ENCODE results near the gene FTL.
A peak's percentile ranks its signal among the peaks of the same experiment; 100 is the strongest.

The FTL gene

GRCh38 chr19:48993175-48994034, 28.3 kb downstream of the FTL start, which contains the start of the genes GYS1 and RUVBL2:
GYS1 (minus strand) TSS chr19:48993309; CDS start chr19:48993112, 197 bp downstream.
RUVBL2 (plus strand) TSS chr19:48993887; CDS start chr19:48993912, 25 bp downstream.
- peak; percentile 99 to 100 for DNase-seq

DNA sequence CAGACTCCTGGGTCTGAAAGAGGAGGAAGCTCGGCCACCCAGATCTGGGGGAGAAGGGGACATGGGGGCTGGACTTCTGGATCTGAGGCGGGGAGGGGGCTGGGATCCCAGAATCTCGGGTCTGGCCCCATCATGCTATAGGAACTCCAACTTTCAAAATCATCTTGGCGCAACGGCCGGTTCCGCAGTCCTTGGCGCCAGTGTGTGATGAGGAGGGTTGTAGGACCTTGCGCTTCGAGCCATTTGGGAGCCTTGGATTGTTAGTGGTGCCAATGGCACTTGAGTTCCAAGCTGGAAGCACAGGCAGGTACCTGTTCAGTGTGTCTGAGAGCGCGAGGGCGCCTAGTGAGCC, 28.9 kb downstream of the FTL start:
- no peak for DNase-seq

GRCh38 chr19:48997972-48998371, 32.9 kb downstream of the FTL start:
- peak; percentile 68 to 75 for DNase-seq

DNA sequence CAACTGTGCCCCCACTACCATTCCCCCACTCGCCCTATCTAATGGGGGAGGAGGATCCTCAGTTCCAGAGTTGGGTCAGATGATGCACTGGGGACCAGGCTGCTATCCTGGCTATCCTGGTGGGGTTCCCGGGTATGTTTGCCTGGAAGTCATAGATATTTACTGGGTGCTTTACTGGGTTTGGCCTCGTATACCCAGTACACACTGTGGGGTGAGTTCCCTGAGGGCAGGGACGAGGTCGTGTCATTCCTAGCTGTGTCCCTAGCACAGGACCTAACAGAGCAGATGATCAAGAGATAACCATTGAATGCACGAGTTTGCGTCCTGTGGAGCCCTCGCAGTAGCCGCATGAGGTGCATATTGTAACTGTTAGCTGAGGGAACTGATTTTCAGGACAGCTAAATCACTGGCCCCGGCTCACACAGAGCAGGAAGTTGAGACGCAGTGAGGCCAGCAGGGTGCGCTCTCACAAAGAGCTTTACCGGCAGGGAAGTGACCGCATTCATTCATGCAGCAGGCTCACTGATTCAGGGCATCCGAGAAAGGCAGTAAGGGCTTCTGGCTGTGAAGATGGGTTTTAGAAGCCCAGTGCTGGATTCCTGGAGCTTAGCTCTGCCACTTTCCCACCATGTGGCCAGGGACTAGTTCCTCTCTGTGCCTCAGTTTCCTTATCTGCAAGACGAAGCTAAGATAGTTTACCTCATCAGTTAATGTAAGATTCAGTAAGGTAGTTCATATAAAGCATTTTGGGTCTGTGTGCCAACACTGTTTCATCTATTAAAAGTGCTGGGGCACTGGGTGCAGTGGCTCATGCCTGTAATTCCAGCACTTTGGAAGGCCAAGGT, 34.6 kb downstream of the FTL start:
- DNase-seq: peak; percentile 72 to 77

- no peak for DNase-seq
Measured at GRCh38 chr19:49004133-49004532, 39.0 kb downstream of the FTL start.

- no peak for DNase-seq
Measured at GRCh38 chr19:49004964-49005614, 40.0 kb downstream of the FTL start.

- no peak for DNase-seq
Measured at GRCh38 chr19:49006905-49007304, 41.8 kb downstream of the FTL start.

- DNase-seq: no peak
Measured at GRCh38 chr19:49009828-49010227, 44.7 kb downstream of the FTL start.

DNA sequence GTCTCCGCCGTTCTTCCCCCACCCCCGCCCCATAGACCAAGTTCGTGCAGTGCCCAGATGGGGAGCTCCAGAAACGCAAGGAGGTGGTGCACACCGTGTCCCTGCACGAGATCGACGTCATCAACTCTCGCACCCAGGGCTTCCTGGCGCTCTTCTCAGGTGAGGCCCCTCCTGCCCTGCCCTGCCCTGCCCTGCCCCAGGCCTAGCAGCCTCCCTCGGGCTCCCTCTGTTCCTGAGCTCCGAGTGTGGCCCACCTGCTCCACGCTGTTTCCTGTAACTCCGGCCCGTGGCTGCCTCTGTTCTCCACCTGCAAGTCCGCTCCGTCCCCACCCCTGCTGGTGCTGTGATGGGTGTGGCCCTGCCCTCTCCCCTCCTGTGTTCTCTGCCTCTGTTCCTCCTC, 45.3 kb downstream of the FTL start:
- no peak for DNase-seq

DNA sequence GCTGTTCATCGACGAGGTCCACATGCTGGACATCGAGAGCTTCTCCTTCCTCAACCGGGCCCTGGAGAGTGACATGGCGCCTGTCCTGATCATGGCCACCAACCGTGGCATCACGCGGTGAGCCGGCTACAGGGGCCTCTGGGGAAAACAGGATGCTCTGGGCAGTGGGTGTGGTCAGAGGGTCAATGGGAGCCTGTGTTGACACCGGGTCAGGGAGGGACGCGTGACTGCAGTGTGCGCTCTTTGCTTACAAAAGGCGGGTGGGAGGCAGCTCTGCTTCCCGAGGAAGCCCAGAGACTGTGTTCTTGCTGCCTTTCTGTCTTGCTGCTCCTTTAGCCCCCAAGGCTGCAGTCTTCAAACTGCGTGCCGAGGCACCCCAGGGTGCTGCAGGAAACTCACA, 46.1 kb downstream of the FTL start:
- no peak for DNase-seq

DNA sequence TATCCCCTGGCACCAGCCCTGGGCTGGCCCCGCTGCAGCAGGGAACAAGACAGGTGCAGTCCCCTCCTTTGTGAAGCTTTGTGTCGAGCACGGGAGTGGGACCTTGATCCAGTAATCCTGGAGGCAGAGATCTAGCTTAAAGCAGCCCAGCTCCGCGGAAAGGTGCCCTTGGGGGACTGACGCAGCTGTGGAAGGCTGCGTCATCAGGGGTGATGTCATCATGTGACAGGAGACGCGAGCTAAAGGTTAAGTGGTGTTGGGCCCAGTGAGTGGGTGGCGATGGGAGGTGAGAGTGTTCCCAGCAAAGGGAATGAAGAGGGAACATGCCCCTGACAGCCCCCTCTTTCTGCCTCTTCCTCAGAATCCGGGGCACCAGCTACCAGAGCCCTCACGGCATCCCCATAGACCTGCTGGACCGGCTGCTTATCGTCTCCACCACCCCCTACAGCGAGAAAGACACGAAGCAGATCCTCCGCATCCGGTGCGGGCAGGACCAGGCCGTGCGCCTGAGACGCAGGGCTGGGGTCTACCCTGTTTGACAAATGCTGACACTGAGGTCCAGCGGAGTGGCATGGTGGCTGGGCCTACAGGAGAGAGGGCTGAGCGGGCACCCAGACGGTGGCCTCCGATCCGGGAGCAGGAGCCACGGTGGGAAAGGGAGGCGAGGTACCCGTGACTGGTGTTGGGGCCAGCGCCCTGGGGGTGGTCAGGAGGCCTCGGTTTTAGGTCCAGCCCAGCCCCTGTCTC, 49.2 kb downstream of the FTL start:
- DNase-seq: no peak

GRCh38 chr19:49014870-49015255, 49.8 kb downstream of the FTL start:
- DNase-seq: no peak

DNA sequence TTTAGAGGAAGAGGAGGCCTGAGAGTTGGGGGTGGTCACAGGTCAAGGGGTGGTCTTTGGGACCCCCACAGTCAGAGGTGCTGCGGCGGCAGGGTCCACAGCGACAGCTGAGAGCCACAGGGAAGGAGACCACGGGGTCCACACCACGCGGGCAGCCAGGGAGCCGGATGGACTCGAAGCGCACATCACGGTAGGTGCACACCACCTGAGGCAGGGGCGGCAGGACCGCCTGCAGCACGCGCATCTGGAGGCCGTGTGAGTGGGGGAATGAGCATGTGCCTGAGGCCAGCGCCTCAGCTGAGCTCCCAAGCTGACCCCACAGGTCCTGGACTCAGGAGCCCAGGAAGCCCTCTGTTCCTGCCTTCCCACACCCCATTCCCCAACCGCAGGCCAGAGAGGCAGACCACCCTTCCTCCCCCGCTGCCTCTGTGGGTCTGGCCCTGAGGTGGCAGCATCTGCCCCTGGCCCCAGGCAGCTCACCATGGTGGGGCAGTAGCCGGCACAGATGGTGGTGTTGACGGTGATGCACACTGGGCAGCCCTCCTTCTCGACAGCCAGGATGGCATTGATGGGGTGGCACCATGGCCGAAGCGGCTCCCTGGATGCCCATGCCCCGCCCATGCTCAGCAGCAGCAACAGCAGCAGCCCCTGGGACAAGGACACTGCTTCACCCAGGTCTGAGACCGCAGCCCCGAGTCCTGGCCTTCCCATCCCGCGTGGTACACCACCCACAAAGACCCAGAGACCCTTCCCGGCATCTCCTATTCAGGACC, 51.1 kb downstream of the FTL start:
- no peak for DNase-seq

Measured in activated CD4-positive, alpha-beta T cell treated with anti-CD3 and anti-CD28 coated beads, Interleukin-2, amount 50 U/mL, for 48 hours (primary cell).